ENCODE measurements around the gene FLT1.

The FLT1 gene

DNA sequence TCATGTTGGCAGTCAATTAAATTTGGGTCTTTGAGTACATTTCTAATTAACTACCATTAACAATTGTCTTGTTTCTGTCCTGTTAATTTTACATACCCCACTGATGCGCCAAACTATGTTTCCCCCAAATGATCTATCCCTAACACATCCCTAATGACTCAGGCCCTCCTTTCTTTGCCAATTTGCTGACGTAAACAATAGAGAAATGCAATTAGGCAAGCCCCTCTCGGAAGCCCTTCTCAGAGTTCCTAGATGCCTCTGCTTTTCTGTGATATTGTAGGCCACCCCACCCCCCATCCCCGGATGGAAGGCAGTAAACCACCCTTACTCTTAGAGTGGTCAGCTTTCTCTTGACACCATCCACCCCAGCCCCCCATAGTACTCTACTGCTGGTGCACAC is 74.2 kb downstream of the FLT1 start:
- FAIRE-seq = no peak

DNA sequence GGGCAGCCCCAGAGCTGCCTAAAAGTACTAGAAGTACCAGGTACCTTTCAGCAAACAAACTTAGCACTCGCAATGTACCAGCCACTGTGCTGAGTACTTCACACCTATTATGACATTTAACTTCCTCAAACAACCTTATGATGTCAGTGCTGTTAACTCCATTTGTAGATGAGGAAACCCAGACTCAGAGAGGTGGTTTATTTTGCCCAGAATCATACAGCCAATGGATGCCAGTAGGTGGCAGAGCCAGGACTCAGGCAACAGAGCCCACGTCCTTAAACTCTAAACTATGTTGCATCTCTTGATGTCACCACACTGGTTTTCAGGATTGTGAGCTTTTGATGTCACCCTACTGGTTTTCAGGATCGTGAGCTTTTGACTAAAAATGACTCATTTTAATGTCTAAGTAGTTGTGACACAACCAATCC is 78.9 kb downstream of the FLT1 start:
- no peak for FAIRE-seq

DNA sequence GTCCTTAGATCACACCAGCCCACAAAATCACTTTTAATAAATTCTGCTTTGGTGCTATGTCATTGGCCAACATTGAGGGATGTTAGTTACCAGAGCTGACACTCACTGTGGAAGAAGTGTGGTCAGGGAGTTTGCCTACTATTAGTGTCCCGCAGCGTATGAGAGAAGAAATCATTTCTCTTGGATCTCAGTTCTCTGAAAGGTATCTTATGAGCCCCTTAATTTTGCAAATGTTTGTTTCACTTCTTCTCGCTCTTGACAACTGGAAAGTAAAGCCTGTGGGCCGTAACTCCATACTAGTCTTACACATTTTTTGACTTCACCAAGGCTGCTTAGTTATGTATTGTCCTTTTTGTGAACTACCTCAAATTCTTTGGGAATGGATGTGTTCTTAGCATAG is 80.9 kb downstream of the FLT1 start:
- FAIRE-seq = no peak

DNA sequence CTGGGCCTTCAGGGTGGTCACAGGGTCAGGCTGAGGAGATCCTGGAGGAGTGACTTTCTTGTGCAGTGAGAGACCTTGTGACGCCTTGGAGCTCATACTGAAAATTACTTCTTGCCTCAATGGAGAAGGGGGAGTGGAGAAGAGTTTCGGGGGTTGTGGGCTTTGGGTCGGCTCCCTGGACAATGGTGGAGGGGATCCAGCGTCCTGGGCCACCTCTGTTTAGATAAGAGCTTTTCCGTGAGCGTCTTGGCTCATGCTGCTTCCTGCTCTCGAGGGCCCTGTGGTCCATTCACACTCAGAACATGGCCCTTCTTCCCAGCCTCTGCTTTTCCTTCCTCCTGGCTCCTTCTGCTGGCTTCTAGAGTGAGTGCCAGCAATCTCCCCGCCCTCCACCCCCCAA is 81.9 kb downstream of the FLT1 start:
- no peak for FAIRE-seq

DNA sequence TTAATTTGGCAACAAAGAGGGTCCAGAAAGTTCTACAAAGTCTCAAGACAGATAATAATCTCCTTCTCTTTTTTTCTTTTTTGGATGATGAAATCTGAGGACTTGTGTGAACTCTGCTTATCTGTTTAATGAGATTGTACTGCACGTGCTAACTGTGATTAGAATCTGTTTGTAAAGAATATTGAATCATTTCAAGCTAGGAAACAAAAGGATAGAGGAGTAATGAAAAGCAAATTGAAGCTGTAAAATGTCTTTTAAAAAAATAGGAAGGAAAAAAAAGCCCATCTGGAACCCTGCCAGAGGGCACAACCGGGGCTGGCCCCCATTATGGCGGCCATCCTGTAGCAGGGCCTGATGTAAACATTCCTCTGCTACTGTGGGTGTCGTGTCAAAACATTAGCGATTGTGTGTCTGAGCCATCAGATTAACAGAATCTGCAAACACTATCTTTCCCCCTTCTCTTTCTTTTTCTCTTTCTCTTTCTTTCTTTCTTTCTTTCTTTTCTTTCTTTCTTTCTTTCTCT is 83.0 kb downstream of the FLT1 start:
- FAIRE-seq = no peak

DNA sequence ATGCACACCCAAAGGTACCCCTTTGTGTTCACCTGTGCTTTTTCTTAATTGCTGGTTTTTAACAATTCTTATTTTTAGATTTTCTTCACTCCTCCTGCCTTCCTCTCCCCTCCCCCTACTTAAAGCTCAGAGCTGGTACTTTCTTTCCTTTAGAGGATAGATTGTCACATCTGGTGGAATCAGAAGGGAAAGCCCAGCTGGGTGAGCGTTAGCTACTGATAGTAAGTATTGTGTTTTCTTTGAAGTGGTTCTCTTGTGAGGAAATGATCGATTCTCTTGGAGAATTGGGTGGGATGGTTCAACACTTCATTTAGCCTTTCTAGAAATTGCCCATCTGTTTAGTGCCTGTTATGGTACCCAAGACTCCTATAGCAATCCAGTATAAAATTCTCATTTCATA is 84.8 kb downstream of the FLT1 start:
- no peak for FAIRE-seq

DNA sequence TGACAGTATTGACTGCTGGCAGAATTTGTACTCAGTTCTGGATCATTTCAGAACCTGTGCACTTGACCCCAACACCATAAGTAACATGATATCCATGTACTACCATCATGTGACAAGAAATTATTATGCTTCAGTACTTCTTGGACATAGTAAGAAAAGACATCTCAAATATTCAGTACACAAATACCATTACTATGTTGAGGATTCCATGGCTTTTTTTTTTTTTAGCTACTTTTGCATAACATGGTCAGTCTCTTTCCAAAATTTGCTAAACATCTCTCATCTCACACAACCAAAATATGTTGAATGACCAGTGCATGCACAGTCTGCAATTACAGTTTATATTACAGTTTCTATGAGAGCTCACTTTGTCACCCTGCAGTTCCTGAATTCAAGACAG is 85.3 kb downstream of the FLT1 start:
- no peak for FAIRE-seq

DNA sequence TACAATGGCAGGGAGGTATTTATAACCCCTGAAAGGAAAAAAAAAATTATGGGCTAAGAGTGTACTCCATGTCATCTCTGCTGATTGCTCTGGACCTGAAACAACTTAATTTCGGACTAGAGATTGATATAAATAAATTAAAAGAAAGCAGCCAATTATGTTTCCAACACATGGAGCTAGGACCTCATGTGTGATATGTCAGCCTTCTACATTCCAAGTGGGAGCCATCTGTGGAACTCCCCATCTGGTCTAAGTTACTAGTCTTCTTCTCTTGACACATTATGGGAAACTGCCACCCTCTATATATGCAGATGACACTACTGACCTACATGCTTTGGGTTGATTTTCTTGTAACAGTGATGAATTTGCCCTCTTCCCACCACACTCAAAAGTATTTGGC is 86.1 kb downstream of the FLT1 start:
- FAIRE-seq = no peak

DNA sequence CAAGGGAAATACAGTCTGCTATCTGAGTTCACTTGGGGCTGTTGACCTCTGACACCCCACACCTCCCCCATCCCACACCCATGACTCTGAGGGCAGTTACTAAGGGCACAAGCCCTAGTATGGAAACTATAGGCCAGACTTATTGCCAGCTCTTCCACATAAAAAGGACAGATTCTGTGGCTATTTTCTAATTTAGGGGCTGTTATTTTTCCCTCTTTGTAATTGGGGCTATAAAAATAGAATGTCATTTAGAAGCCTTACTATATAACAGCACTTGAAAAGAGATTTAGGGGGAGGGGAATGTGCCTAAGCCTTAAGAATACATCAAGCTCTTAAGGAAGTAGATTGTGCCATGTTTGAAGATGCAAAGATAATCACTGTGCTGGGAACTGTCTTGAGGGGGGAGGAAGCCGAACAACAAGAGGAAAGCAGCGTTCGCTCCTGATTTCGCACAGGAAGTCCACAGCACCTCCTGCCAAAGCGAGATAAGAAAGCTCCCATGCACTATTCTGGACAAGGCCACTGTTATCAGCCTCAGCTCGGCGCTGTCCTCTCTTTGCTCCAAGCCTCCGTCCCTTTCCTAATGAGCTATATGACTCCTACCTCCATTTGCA is 86.6 kb downstream of the FLT1 start:
- no peak for FAIRE-seq

DNA sequence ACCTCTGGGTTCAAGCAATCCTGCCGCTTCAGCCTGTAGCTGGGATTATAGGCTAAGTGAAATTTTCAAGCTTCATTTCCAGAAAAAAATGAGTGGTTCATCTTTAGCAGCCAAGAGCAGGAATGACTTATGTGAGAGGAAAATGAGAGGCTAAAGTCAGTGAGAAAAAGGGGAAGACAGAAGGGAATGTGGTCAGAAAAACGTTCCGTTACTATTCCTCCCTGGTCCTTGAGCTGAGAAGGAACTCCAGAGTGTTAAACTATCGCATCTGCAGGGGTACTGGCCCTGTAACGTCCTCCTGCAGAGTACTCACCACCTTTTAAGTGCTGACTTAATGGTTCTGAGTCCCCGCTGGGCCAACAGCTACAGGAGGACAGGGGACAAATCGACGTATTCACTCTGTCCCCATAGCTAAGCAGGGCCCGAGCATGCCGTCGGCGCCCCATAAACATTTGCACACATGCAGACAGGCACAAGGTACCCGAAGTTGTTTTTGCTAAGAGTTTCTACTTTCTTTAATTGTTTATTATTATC is 88.1 kb downstream of the FLT1 start:
- no peak for FAIRE-seq

DNA sequence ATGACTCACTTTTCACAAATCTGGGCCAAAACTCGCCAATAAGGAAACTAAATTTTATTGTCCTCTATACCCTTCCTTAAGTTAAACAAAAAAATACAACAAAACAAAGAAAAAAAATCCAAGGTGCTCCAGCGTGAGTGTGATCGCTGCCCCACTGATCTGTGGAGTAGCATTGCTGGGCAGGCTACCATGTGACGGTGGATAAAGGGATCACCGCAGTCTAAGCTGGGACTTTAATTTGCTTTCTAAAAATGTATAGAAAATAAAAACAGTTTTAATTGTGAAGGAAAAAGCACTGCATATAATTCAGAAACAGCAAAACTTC is 92.9 kb downstream of the FLT1 start:
- no peak for FAIRE-seq

DNA sequence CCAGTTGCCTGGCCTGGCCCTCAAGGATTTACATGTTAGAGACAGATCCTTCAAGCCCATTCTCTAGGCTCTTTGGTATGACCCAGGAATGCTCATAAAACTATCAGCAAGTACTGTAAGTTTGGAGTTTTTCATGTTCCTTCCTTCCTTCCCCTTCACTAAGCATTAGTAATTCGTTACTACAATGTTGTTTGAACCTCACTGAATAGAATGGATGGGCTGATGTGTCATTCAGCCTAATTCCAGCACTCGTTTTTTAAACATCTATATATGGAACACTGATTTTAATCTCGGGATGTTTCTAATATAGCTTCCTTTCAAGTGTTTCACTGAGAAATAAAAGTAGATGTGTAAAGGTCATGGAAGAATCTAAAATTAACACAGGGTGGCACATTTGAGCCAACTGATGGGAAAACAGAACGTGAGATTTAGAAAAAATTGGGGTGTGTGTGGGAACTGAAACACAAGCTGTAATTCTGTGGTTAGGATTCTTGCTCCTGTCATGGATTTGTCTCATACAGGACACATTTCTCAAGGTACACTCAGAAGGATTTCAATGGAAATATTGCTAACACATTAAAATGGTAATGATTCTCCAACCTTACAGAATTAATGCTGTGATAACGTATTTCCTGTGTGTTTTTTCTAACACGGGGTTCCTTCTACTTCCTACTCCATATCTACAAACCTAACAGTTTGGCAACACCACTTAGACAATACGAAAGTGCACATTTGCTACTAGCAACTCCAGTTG is 93.4 kb downstream of the FLT1 start:
- FAIRE-seq = no peak

DNA sequence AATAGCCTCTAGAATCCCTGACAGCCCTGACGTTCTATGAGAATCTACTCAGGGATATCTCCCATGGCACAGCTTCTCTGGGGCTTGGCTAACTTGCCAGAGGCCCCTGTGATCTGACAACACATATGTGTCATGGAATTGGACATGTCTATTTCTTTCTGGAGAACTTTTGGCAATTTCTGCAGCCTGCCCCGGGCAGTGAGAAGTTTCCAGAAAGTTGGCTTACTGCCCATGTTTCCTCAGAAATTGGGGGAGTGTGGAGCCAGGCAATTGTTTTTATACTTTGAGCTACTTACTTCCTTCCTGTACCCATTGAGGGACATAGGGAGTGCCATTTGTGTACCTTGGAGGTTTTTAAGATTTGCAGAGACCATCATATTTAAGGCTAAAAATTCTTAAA is 98.9 kb downstream of the FLT1 start:
- FAIRE-seq = no peak

DNA sequence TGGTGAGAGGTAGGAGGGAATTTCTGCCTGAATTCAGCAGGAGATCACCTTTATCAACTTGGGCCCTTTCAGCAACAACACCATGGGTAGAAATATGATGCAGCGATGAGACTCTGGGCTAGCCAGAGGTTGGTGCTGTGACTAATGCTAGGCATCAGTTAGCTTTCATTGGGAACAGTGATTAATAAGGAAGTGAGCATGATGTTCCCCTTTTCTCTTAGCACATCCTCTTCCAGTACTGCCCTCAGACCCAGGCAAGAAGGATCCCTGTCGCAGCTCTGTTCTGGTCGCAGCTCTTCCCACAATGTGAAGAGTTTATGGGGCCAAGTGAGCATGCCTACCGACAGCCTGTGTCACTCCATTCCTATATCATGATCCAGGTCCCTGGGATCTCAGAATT is 100.5 kb downstream of the FLT1 start:
- no peak for FAIRE-seq

DNA sequence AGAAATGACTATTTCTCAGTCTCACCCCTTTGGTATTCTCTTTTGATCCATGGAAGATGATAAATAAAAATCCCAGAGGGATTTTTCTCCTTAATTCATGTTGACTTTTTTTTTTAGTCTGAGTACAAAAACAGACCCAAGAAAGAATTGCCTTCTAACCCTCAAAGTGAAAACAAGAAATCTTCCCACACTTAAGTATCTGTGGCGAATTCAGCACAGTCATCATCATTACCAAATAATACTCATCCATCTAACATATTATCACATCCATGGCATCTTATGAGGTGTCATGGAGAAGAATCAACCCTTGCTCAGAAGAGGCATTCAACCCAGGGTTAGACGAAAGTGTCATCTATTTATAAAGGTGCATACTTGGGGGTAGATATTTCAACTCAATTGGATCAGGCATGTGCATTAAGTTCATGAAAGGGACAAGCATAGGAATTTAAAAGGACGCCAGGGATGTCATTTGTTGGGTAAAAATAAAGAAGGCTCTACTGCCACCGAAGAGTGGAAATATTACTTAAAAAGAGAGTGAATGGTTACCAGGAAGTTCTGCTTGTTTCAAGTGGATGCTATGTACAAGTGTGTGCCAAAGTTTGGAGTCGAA is 101.9 kb downstream of the FLT1 start:
- no peak for FAIRE-seq

DNA sequence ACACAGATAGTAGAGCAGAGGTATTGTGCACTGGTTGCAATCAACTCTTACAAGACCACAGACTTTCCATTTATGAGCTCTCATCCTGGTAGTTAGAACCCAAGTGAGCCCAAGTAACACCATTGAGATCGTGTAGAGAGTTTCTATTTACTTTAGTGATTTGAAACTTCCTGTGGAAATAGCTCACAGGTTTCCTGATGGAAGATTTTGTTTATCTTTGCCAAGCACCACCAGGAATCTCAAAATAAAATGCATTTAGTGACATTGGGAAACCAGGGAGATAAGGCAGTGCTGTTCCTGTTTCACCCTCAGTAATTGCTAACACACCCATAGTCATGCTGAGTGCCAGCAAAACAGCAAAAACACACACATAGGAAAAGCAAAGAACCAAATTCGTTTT is 102.5 kb downstream of the FLT1 start:
- no peak for FAIRE-seq

DNA sequence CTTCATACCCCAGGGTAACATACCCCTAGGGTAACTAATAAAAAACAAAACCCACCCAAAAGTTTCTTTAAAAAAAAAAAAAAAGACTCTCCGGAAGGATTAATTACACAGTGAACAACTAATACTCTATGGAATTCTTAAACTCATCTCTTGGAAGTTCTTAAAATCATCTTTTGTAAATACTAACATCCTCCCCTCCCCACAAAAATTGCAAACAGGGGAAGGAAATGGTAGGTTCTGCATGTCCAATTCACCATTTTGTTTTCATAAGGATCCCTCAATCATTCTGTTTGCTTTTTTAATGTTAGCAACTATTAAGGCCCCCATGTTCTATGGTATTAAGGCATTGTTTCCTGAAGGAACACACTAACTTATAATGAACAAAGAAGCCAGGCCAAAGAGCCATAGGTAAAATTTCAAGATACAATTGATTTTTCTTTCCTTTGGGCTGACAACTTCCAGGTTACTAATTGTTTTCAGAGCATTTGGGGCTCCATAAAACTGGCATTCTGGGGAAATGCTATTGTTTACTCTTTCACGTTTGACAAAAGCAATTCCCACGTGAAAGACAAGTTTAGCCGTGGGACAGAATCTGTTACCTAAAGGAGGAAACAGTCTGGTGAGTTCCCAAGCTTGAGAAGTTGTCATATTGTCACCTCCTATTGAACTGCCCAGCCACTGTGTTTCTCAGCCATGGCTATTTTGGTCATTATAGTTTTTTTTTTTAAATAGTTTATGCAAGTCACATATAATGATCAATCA is 107.0 kb downstream of the FLT1 start:
- FAIRE-seq = no peak

DNA sequence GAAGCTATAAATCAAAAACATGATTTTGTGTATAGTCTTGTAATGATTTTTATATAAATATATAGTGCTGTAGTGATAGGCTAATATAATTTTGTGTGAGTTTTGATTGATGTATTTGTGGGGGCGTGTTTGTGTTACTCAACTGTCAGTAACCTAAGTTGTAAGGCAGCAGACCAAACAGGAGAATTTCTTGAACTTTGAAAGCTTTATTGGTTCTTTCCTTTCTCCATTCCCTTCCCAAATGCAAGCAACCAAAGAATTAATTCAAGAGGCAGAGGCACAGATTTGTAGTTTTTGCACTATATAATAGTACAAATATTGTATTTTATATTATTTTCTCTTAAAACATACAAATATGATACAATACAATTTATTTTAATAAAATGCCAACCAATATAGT is 109.6 kb downstream of the FLT1 start:
- FAIRE-seq = no peak

DNA sequence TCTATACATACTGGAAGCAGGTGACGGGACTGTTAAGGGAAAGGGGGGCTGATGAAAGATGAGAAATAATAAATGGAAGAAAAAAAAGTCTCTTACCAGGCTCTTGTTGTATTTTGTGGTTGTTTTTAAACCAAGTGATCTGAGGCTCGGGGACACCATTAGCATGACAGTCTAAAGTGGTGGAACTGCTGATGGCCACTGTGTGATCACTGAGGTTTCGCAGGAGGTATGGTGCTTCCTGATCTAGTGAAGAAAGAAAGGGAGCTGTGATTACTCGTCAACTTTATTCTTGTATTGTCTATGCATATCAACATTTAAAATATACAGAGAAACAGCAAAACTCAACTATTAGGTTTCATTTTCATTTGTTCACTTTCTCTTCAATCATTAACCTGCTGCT is 110.1 kb downstream of the FLT1 start:
- FAIRE-seq = no peak

DNA sequence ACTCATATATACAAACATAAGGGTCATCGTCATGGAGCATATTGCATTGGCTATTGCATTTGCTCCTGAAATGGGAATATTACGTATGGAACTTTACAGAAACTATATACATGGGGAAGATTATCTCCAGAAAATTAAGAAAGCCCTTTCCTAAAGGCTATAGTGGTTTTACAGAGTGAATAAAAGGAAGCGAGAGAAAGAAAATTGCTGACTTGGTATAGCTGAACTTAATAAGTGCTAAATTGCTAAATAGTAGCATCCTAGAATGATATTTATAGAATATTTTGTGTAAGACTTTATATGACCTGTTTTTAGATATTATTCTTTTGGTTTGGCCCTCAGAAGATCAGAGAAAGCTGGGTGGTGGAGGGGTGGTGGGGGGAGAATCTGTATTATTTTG is 114.6 kb downstream of the FLT1 start:
- FAIRE-seq = no peak

DNA sequence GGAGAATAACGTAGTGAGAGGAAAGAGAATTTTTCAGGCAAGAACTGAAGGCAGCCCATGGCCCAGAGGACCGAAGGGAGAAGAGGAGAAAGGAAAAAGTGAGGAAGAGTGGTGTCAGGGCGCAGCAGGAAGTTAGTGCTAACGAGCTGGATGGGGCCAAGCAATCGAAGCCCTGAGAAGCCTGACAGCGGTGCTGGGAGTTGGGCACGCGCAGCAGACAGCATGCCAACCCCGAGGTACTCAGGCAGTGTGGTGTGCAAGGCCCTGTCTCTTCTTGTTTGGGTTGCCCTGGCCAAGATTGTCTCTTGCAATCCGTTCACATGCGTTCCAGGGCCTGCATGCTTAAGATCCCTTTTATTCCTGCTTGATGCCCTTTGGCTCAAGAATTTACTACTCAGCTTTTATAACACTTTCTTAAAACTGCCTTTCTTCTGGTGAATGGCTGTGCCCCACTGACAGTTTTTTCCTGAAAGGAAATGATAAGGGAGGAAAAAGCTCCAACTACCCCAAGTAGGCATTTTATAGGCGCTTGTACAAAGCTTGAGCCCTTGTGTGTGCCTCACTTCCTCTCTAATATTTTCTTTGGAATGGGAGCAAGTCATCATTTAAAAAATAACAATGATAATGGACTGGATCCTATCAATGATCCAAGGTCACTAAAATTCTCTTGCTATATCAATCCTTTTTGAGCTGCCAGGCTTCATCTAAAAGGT is 115.4 kb downstream of the FLT1 start:
- no peak for FAIRE-seq

DNA sequence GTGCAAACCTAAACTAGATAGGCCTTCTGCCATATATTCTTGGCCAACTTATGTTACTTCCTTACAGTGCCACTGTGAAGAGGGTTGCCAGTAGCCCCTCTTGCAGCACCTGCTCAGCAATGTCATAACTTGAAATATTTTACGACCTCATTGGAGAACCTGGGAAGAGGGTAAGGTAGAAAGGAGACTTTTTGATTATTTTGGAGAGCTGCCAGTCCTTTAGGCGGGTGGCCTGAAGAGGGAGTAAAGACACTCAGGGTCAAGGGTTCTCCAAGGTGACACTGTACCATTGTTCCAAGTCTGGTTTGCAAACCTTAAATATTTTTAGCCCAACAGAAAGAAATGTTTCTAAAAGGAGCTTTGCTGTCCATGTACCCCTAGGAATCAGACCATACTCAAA is 118.3 kb downstream of the FLT1 start:
- FAIRE-seq = no peak

Measured in islet of Langerhans (tissue), 1 donor.